PC-9 (cell line): ENCODE results near the gene IGF2R. TPM values are rescaled to one million over a fixed set of nuclear protein-coding genes. Genes with fewer than 3 reads are reported as not detected.

Source experiments
- BruUV-seq: library from RNA; stranded (reverse); fragments of 400-500 nt; replicated peaks from 2 replicates; lab custom pipeline; 2021; lab: Mats Ljungman, UMichigan
- CTCF ChIA-PET: fragments of 300-600 bp; sonication (Branson Sonifier 250); formaldehyde crosslinking; loops from one replicate; lab custom pipeline; 2022; ENCODE audit warnings: antibody characterized with exemption; lab: Charles Lee
- POLR2A ChIA-PET: fragments of 300-600 bp; sonication (Branson Sonifier 250); formaldehyde crosslinking; loops from one replicate; lab custom pipeline; 2022; ENCODE audit warnings: antibody characterized with exemption; ENCODE audit not compliant: unreplicated experiment; lab: Charles Lee
- DNase-seq, 2 experiments: peaks; one replicate each; pipeline versions ENCODE4 v3.0.0 to v3.0.0-alpha.2; 2015 to 2022; ENCODE audit warnings: mixed read lengths in 1 of 2
- H2AFZ ChIP-seq: fragments of 200-600 bp; sonication (generic); 2 replicates; pipeline ENCODE4 v1.8.1; 2017; ENCODE audit warnings: antibody characterized with exemption
- H3F3A ChIP-seq: fragments of 200-600 bp; sonication (generic); 2 replicates; pipeline ENCODE4 v1.8.1; 2017; ENCODE audit warnings: antibody characterized with exemption, mild to moderate bottlenecking, low read depth; ENCODE audit not compliant: insufficient read depth
- H3K27ac ChIP-seq: fragments of 200-600 bp; sonication (generic); 2 replicates; pipeline ENCODE4 v1.6.1; 2016; ENCODE audit warnings: mixed run types
- H3K27me3 ChIP-seq: fragments of 200-600 bp; sonication (generic); 2 replicates; pipeline ENCODE4 v1.6.1; 2016; ENCODE audit warnings: low read depth, mixed run types; ENCODE audit not compliant: insufficient read depth
- H3K36me3 ChIP-seq: fragments of 200-600 bp; sonication (generic); 2 replicates; pipeline ENCODE4 v1.6.1; 2016; ENCODE audit warnings: low read depth, mixed run types
- H3K4me1 ChIP-seq: fragments of 200-600 bp; sonication (generic); replicated peaks from 2 replicates; pipeline ENCODE4 v1.6.1; 2016; ENCODE audit warnings: mixed run types; ENCODE audit not compliant: insufficient read depth
- H3K4me2 ChIP-seq: fragments of 200-600 bp; sonication (generic); 2 replicates; pipeline ENCODE4 v1.6.1; 2017; ENCODE audit warnings: mixed run types
- H3K4me3 ChIP-seq: fragments of 200-600 bp; sonication (generic); 2 replicates; pipeline ENCODE4 v1.6.1; 2016; ENCODE audit warnings: mixed run types
- H3K79me2 ChIP-seq: fragments of 200-600 bp; sonication (generic); 2 replicates; pipeline ENCODE4 v1.6.1; 2017; ENCODE audit warnings: low read depth, mixed run types
- H3K9me2 ChIP-seq: fragments of 200-600 bp; sonication (generic); 2 replicates; pipeline ENCODE4 v1.8.1; 2017; ENCODE audit warnings: mild to moderate bottlenecking; ENCODE audit not compliant: insufficient read depth
- H3K9me3 ChIP-seq: fragments of 200-600 bp; sonication (generic); 2 replicates; pipeline ENCODE4 v1.8.1; 2016; ENCODE audit warnings: low read depth; ENCODE audit not compliant: insufficient read depth
- H4K20me1 ChIP-seq: fragments of 200-600 bp; sonication (generic); 2 replicates; pipeline ENCODE4 v1.8.1; 2017; ENCODE audit not compliant: insufficient read depth
- CTCF ChIP-seq: fragments of 200-600 bp; sonication (generic); conservative IDR thresholded peaks from 2 replicates; pipeline ENCODE4 v1.6.1; 2017; ENCODE audit warnings: mixed run types, antibody characterized with exemption, mild to moderate bottlenecking, moderate library complexity
- EZH2 ChIP-seq: fragments of 200-600 bp; sonication (generic); IDR thresholded peaks from 2 replicates; pipeline ENCODE4 v1.8.0; 2017; ENCODE audit warnings: antibody characterized with exemption, low read depth
- intact Hi-C: fragments of 100-400 bp; cut with micrococcal nuclease; formaldehyde crosslinking; loops from one replicate; pipeline ENCODE4 v1.10.0; 2022; ENCODE audit not compliant: unreplicated experiment
- total RNA-seq: library from RNA; stranded (reverse); gene quantifications from 2 replicates; pipeline ENCODE4 v1.2.3, GENCODE V29; 2021

IGF2R gene
- total RNA-seq, 1 experiment from 2014 or later = 53.1 TPM

- H3K79me2 ChIP-seq = no peaks in the 10 kb centered on the region
- H3F3A ChIP-seq = no peaks in the 10 kb centered on the region
- no peak overlapping the region for H3K4me2 ChIP-seq
- ChIA-PET CTCF (no interaction called here), POLR2A (no interaction called here)
- no peaks in the 10 kb centered on the region for H3K9me3 ChIP-seq
- BruUV-seq = no TSS peak
- H3K27ac ChIP-seq = no peak overlapping the region
- H3K36me3 ChIP-seq = peaks cover 14% of the 10 kb centered on the region
- no peak overlapping the region for H3K4me3 ChIP-seq
- no peak for TF ChIP-seq CTCF
- no peak for TF ChIP-seq EZH2
- no peaks in the 10 kb centered on the region for H4K20me1 ChIP-seq
- H2AFZ ChIP-seq = no peak overlapping the region
- no peaks in the 10 kb centered on the region for H3K4me1 ChIP-seq
- H3K9me2 ChIP-seq = no peaks in the 10 kb centered on the region
- H3K27me3 ChIP-seq = no peaks in the 10 kb centered on the region
- no peak for DNase-seq
- intact Hi-C loops = no loop called here
Measured at GRCh38 chr6:160027931-160028330, 59.0 kb downstream of the IGF2R start.

GRCh38 chr6:160028487-160029275 lies 59.8 kb downstream of the IGF2R start:
- Histone ChIP-seq H3K9me3 (no peaks in the 10 kb centered on the region), H3K27ac (no peak overlapping the region), H3K27me3 (no peaks in the 10 kb centered on the region), H3K9me2 (no peaks in the 10 kb centered on the region), H3K4me1 (no peaks in the 10 kb centered on the region), H2AFZ (no peak overlapping the region), H3F3A (no peaks in the 10 kb centered on the region), H3K79me2 (no peaks in the 10 kb centered on the region), H4K20me1 (no peaks in the 10 kb centered on the region), H3K36me3 (peaks cover 14% of the 10 kb centered on the region), H3K4me3 (no peak overlapping the region), H3K4me2 (no peak overlapping the region)
- BruUV-seq = no TSS peak
- no peak for DNase-seq
- ChIA-PET CTCF (no interaction called here), POLR2A (no interaction called here)
- intact Hi-C loops = no loop called here
- TF ChIP-seq CTCF (no peak), EZH2 (no peak)

- Histone ChIP-seq H3K4me1 (no peaks in the 10 kb centered on the region), H3K4me3 (no peak overlapping the region), H3K27ac (no peak overlapping the region), H3K36me3 (peaks cover 14% of the 10 kb centered on the region), H3K79me2 (no peaks in the 10 kb centered on the region), H3F3A (no peaks in the 10 kb centered on the region), H3K9me3 (no peaks in the 10 kb centered on the region), H4K20me1 (no peaks in the 10 kb centered on the region), H3K27me3 (no peaks in the 10 kb centered on the region), H3K4me2 (no peak overlapping the region), H2AFZ (no peak overlapping the region), H3K9me2 (no peaks in the 10 kb centered on the region)
- BruUV-seq = no TSS peak
- TF ChIP-seq EZH2 (no peak), CTCF (no peak)
- intact Hi-C loops = no loop called here
- DNase-seq = no peak
- ChIA-PET CTCF (no interaction called here), POLR2A (no interaction called here)
Measured at GRCh38 chr6:160029525-160029924, 60.6 kb downstream of the IGF2R start.
